PFSK-1 (cell line): Measurements from ENCODE around the gene NEMP2.

Experiments
- FOXP2 ChIP-seq: optimal IDR thresholded peaks from 2 replicates; pipeline ENCODE3; 2011; ENCODE audit warnings: borderline replicate concordance, control low read depth, inconsistent platforms; ENCODE audit not compliant: insufficient read depth; ENCODE audit errors: extremely low read length, extremely low read depth
- POLR2AphosphoS5 ChIP-seq: IDR thresholded peaks from 2 replicates; pipeline ENCODE4 v1.6.1; 2012; ENCODE audit warnings: low read depth, mild to moderate bottlenecking, control low read depth, low read length, moderate library complexity
- SIN3A ChIP-seq: IDR thresholded peaks from 2 replicates; pipeline ENCODE4 v1.6.1; 2012; ENCODE audit warnings: mild to moderate bottlenecking, low read length, moderate library complexity, borderline replicate concordance; ENCODE audit not compliant: insufficient read depth
- TAF1 ChIP-seq: IDR thresholded peaks from 2 replicates; pipeline ENCODE4 v1.6.1; 2012; ENCODE audit warnings: low read length, control low read depth, borderline replicate concordance; ENCODE audit not compliant: insufficient read depth
- TF ChIP-seq, protein P1 (sequence below), 2 experiments: IDR thresholded peaks; 2 replicates each; pipeline versions ENCODE4 v1.6.1 to v1.8.0; 2011 to 2012; ENCODE audit warnings: low read depth in 2 of 2, low read length in 2 of 2, control low read depth in 1 of 2, inconsistent platforms in 1 of 2, mild to moderate bottlenecking in 1 of 2, moderate library complexity in 1 of 2; ENCODE audit not compliant: insufficient read depth in 1 of 2

DNA sequence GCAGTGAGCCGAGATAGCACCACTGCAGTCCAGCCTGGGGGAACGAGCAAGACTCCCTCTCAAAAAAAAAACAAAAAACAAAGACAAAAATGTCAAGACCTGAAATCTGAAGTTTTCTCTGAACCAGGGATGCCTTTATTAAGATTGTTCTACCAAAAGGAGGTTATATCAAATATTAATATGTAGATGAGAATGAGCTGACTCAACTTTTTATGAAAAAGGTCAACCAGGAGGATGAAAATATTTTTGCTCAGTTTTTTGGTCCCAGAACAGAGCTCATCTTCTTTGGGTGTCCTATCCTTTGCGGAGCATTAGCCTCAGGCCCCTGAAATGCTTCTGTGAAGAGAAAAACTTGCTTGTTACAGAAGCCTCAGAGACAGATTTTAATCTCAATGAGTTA lies 44.0 kb downstream of the NEMP2 start:
- TF ChIP-seq, protein P1, sequence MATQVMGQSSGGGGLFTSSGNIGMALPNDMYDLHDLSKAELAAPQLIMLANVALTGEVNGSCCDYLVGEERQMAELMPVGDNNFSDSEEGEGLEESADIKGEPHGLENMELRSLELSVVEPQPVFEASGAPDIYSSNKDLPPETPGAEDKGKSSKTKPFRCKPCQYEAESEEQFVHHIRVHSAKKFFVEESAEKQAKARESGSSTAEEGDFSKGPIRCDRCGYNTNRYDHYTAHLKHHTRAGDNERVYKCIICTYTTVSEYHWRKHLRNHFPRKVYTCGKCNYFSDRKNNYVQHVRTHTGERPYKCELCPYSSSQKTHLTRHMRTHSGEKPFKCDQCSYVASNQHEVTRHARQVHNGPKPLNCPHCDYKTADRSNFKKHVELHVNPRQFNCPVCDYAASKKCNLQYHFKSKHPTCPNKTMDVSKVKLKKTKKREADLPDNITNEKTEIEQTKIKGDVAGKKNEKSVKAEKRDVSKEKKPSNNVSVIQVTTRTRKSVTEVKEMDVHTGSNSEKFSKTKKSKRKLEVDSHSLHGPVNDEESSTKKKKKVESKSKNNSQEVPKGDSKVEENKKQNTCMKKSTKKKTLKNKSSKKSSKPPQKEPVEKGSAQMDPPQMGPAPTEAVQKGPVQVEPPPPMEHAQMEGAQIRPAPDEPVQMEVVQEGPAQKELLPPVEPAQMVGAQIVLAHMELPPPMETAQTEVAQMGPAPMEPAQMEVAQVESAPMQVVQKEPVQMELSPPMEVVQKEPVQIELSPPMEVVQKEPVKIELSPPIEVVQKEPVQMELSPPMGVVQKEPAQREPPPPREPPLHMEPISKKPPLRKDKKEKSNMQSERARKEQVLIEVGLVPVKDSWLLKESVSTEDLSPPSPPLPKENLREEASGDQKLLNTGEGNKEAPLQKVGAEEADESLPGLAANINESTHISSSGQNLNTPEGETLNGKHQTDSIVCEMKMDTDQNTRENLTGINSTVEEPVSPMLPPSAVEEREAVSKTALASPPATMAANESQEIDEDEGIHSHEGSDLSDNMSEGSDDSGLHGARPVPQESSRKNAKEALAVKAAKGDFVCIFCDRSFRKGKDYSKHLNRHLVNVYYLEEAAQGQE (IDR thresholded peaks at IDR 0.05; ENCODE audit: insufficient read depth in 1 of 2, low read depth in 2 of 2, low read length in 2 of 2): no peak
- TF ChIP-seq SIN3A: no peak
- no peak for TF ChIP-seq TAF1
- TF ChIP-seq POLR2AphosphoS5: no peak
- no peak for TF ChIP-seq FOXP2
